ENCODE results near the gene PLXNB1. TPM values are rescaled to one million over a fixed set of nuclear protein-coding genes. Genes with fewer than 3 reads are reported as not detected.

Gene PLXNB1
- total RNA-seq, 1 experiment from 2014 or later, result 101 TPM

DNA sequence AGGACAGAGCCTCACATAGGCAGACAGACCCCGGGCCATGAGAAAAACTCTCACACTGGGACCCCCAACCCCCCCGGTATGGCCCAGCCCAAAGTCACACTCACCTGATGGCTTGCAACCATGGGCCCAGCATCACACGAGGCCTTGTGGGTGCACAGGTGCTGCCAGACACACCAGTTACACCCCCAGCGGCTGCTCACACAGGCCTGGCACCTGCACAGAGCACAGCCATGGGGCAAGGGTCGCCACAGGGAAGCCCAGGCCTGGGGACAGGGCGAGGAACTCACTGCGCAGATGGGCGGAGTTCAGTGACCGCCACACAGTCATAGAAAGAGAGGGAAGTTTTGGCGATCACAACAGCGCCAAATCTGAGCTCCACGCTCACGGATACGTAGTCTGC lies 9.3 kb downstream of the PLXNB1 start:
- Mint-ChIP-seq H3K4me3 (ENCODE audit: unreplicated experiment) (no peak overlapping the region), H3K9me3 (ENCODE audit: unreplicated experiment) (no peaks in the 10 kb centered on the region), H3K27ac (ENCODE audit: low read depth, unreplicated experiment) (no peak overlapping the region), H3K4me1 (ENCODE audit: insufficient read depth, unreplicated experiment) (peaks cover 17% of the 10 kb centered on the region), H3K27me3 (ENCODE audit: insufficient read depth, unreplicated experiment) (no peaks in the 10 kb centered on the region), H3K36me3 (ENCODE audit: insufficient read depth, unreplicated experiment) (peaks cover 73% of the 10 kb centered on the region)
- BruUV-seq (replicated peaks), result no TSS peak
- no peak for DNase-seq (ENCODE audit: unreplicated experiment)
- CTCF ChIA-PET, result interaction anchor here (7.6 to 22.6 kb wide), 2 partner anchors 15 to 16 kb away, joined by 81 to 647 read pairs; partner anchors contain the start of genes CCDC51 and TMA7
- TF ChIP-seq CTCF (IDR thresholded peaks at IDR 0.05; ENCODE audit: unreplicated experiment), result no peak
- POLR2A ChIA-PET, result interaction anchor here (0.6 to 20.2 kb wide), 3 partner anchors 12 to 1065 kb away, joined by 3 to 749 read pairs (median 29); no protein-coding TSS in a partner anchor
- intact Hi-C loops (cut with micrococcal nuclease), result no loop called here

DNA sequence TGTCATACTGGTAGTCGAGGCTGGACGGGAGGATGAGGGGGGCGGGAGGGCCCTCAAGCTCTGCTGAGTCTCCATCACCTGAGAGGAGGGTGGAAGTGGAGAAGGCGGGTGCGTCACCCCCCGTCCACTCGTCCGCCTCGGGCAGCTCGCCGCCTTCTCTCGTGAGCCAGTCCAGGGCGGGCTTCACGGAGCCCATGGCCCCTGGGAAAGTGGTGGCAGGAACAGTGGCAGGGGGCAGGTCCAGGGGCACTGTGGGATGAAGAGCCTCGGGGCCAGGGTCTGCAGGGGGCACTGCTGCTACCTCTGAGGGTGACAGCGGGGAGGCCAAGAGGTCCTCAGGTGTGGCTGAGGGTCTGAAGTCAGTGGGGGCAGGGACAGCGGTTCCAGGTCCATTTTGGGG lies 10.3 kb downstream of the PLXNB1 start:
- H3K36me3 Mint-ChIP-seq (ENCODE audit: insufficient read depth, unreplicated experiment), result peaks cover 76% of the 10 kb centered on the region
- POLR2A ChIA-PET, result interaction anchor here (0.5 to 22.1 kb wide), 3 partner anchors 9 to 1010 kb away, joined by 3 to 749 read pairs (median 749); partner anchors contain the start of genes NICN1 and PLXNB1
- CTCF ChIA-PET, result interaction anchor here (0.6 to 22.6 kb wide), 3 partner anchors 17 to 61 kb away, joined by 3 to 647 read pairs (median 5); partner anchors contain the start of genes CCDC51 and TMA7
- BruUV-seq (replicated peaks), result no TSS peak
- no peaks in the 10 kb centered on the region for H3K27me3 Mint-ChIP-seq (ENCODE audit: insufficient read depth, unreplicated experiment)
- H3K27ac Mint-ChIP-seq (ENCODE audit: low read depth, unreplicated experiment), result no peak overlapping the region
- no peak for DNase-seq (ENCODE audit: unreplicated experiment)
- no peak for TF ChIP-seq CTCF (IDR thresholded peaks at IDR 0.05; ENCODE audit: unreplicated experiment)
- H3K4me1 Mint-ChIP-seq (ENCODE audit: insufficient read depth, unreplicated experiment), result peaks cover 10% of the 10 kb centered on the region
- intact Hi-C loops (cut with micrococcal nuclease), result no loop called here
- no peaks in the 10 kb centered on the region for H3K9me3 Mint-ChIP-seq (ENCODE audit: unreplicated experiment)
- H3K4me3 Mint-ChIP-seq (ENCODE audit: unreplicated experiment), result no peak overlapping the region

DNA sequence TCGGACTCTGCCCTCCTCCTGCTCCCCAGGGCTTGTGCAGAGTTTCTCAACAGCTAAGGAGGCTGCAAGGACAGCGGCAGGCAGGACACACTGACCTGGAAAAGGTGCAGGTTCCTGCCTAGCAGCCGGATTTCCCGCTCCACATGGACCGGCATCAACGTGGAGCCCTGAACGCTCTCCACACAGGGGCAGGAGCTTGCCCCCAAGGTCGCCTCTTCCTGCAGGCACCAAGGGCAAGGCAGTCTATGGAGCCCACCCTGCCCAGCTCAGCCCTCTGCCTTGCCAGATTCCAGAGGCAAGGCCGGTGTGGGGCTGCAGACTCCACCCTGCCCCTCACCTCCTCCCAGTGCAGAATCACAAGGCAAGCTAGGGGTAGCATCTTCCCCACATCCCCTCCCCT lies 10.7 kb downstream of the PLXNB1 start:
- H3K9me3 Mint-ChIP-seq (ENCODE audit: unreplicated experiment), result no peaks in the 10 kb centered on the region
- no peak for DNase-seq (ENCODE audit: unreplicated experiment)
- intact Hi-C loops (cut with micrococcal nuclease), result no loop called here
- H3K27ac Mint-ChIP-seq (ENCODE audit: low read depth, unreplicated experiment), result no peak overlapping the region
- no peak overlapping the region for H3K4me3 Mint-ChIP-seq (ENCODE audit: unreplicated experiment)
- POLR2A ChIA-PET, result interaction anchor here (0.5 to 22.1 kb wide), 3 partner anchors 9 to 1010 kb away, joined by 3 to 749 read pairs (median 749); partner anchors contain the start of genes NICN1 and PLXNB1
- CTCF ChIA-PET, result interaction anchor here (1.1 to 22.6 kb wide), 4 partner anchors 17 to 130 kb away, joined by 3 to 647 read pairs (median 4); partner anchors contain the start of genes CCDC51 and TMA7
- BruUV-seq (replicated peaks), result no TSS peak
- no peaks in the 10 kb centered on the region for H3K27me3 Mint-ChIP-seq (ENCODE audit: insufficient read depth, unreplicated experiment)
- peaks cover 79% of the 10 kb centered on the region for H3K36me3 Mint-ChIP-seq (ENCODE audit: insufficient read depth, unreplicated experiment)
- TF ChIP-seq CTCF (IDR thresholded peaks at IDR 0.05; ENCODE audit: unreplicated experiment), result no peak
- H3K4me1 Mint-ChIP-seq (ENCODE audit: insufficient read depth, unreplicated experiment), result peaks cover 10% of the 10 kb centered on the region

GRCh38 chr3:48418651-48419050 lies 11.2 kb downstream of the PLXNB1 start:
- Mint-ChIP-seq H3K27ac (ENCODE audit: low read depth, unreplicated experiment) (no peak overlapping the region), H3K36me3 (ENCODE audit: insufficient read depth, unreplicated experiment) (peaks cover 84% of the 10 kb centered on the region), H3K27me3 (ENCODE audit: insufficient read depth, unreplicated experiment) (no peaks in the 10 kb centered on the region), H3K9me3 (ENCODE audit: unreplicated experiment) (no peaks in the 10 kb centered on the region), H3K4me1 (ENCODE audit: insufficient read depth, unreplicated experiment) (peaks cover 13% of the 10 kb centered on the region), H3K4me3 (ENCODE audit: unreplicated experiment) (no peak overlapping the region)
- intact Hi-C loops (cut with micrococcal nuclease), result no loop called here
- ChIA-PET CTCF (interaction anchor here (1.1 to 22.6 kb wide), 4 partner anchors 17 to 131 kb away, joined by 3 to 647 read pairs (median 4); partner anchors contain the start of genes CCDC51 and TMA7), POLR2A (interaction anchor here (20.2 to 22.1 kb wide), 2 partner anchors 10 kb away, joined by 749 read pairs; partner anchors contain the start of gene PLXNB1)
- no TSS peak for BruUV-seq (replicated peaks)
- TF ChIP-seq CTCF (IDR thresholded peaks at IDR 0.05; ENCODE audit: unreplicated experiment), result no peak
- DNase-seq (ENCODE audit: unreplicated experiment), result no peak

Data from MCF 10A (cell line).